A549 (cell line): ENCODE results near the gene GPD2. TPM values are rescaled to one million over a fixed set of nuclear protein-coding genes. Genes with fewer than 3 reads are reported as not detected.

Experiments used
- ATAC-seq, 2 experiments: fragments of 200-7000 bp in 1 of 2; fragments of >200 bp in 1 of 2; cut with Nextera tagmentation in 1 of 2; cut with Tn5 transposase in 1 of 2; 3 replicates each; pipeline versions ENCODE4 v1.8.0 to v1.9.1; 2018 to 2020; ENCODE audit warnings: mild to moderate bottlenecking in 1 of 2, moderate library complexity in 1 of 2
- CTCF ChIA-PET: fragments of 300-600 bp; sonication (Branson Sonifier 250); formaldehyde crosslinking; extraction: SDS; loops from one replicate; lab custom pipeline; 2021; ENCODE audit warnings: antibody characterized with exemption, inconsistent platforms; lab: Yijun Ruan, JAX
- POLR2A ChIA-PET: fragments of 350-600 bp; formaldehyde crosslinking; extraction: SDS; loops from one replicate; lab custom pipeline; 2021; ENCODE audit warnings: antibody characterized with exemption, inconsistent platforms; lab: Yijun Ruan, JAX
- DNase-seq, 2 experiments: peaks; one replicate each; pipeline versions ENCODE4 v3.0.0 to v3.0.0-alpha.2; 2011 to 2016; ENCODE audit warnings: low read depth in 1 of 2, low spot score in 1 of 2
- FAIRE-seq: peaks from 2 replicates; lab custom pipeline; 2011; peaks lifted over from hg19 to GRCh38; lab: Jason Lieb, UNC
- H3K27ac ChIP-seq, 2 experiments: fragments of >200 bp; sonication (Bioruptor Twin); formaldehyde crosslinking; 3 replicates each; pipeline ENCODE4 v1.5.1; 2016 to 2017
- H3K4me1 ChIP-seq: fragments of >200 bp; sonication (Bioruptor Twin); formaldehyde crosslinking; 3 replicates; pipeline ENCODE4 v1.6.1; 2016
- H3K4me2 ChIP-seq: fragments of >200 bp; sonication (Bioruptor Twin); formaldehyde crosslinking; 3 replicates; pipeline ENCODE4 v1.6.1; 2016
- H3K4me3 ChIP-seq: fragments of >200 bp; sonication (Bioruptor Twin); formaldehyde crosslinking; 3 replicates; pipeline ENCODE4 v1.5.1; 2016
- H3K9me3 ChIP-seq: fragments of >200 bp; sonication (Bioruptor Twin); formaldehyde crosslinking; 3 replicates; pipeline ENCODE4 v1.6.1; 2016
- BCL3 ChIP-seq: fragments of >200 bp; sonication (Bioruptor Twin); formaldehyde crosslinking; IDR thresholded peaks from 3 replicates; pipeline ENCODE4 v1.6.1; 2016
- BHLHE40 ChIP-seq: IDR thresholded peaks from 2 replicates; pipeline ENCODE4 v1.6.1; 2012; ENCODE audit warnings: low read depth, low read length, inconsistent platforms
- CHD4 ChIP-seq: fragments of 200-600 bp; sonication (generic); IDR thresholded peaks from 2 replicates; pipeline ENCODE4 v1.6.1; 2016; ENCODE audit warnings: antibody characterized with exemption, mild to moderate bottlenecking, borderline replicate concordance
- CTCF ChIP-seq: fragments of >200 bp; sonication (Bioruptor Twin); formaldehyde crosslinking; IDR thresholded peaks from 3 replicates; pipeline ENCODE4 v1.5.1; 2016
- EHF ChIP-seq: fragments of 250-450 bp; sonication (Bioruptor Pico); IDR thresholded peaks from 2 replicates; pipeline ENCODE4 v1.5.0; 2020; ENCODE audit warnings: mild to moderate bottlenecking
- EHMT2 ChIP-seq: fragments of 200-600 bp; sonication (generic); IDR thresholded peaks from 2 replicates; pipeline ENCODE4 v1.6.1; 2016; ENCODE audit warnings: antibody characterized with exemption, low read depth, mild to moderate bottlenecking, moderate library complexity
- FOXS1 ChIP-seq: fragments of 250-450 bp; sonication (Bioruptor Pico); IDR thresholded peaks from 2 replicates; pipeline ENCODE4 v1.5.0; 2020; ENCODE audit warnings: mild to moderate bottlenecking, moderate library complexity
- HES2 ChIP-seq: fragments of >200 bp; sonication (Bioruptor Twin); formaldehyde crosslinking; IDR thresholded peaks from 2 replicates; pipeline ENCODE4 v1.6.1; 2016
- HOXB5 ChIP-seq: fragments of 250-450 bp; sonication (Bioruptor Pico); IDR thresholded peaks from 2 replicates; pipeline ENCODE4 v1.5.0; 2020; ENCODE audit warnings: mild to moderate bottlenecking, moderate library complexity
- NFE2L2 ChIP-seq: fragments of 150-350 bp; conservative IDR thresholded peaks from 2 replicates; pipeline ENCODE4 v1.6.1; 2014; ENCODE audit warnings: low read length
- NR3C1 ChIP-seq: fragments of >200 bp; sonication (Bioruptor Twin); formaldehyde crosslinking; IDR thresholded peaks from 3 replicates; pipeline ENCODE4 v1.6.1; 2017
- PBX3 ChIP-seq: IDR thresholded peaks from 2 replicates; pipeline ENCODE4 v1.6.1; 2012
- PHF8 ChIP-seq: fragments of 200-600 bp; sonication (generic); IDR thresholded peaks from 2 replicates; pipeline ENCODE4 v1.6.1; 2016; ENCODE audit warnings: low read depth, mild to moderate bottlenecking, antibody characterized with exemption, moderate library complexity, borderline replicate concordance
- POLR2A ChIP-seq: IDR thresholded peaks from 2 replicates; pipeline ENCODE4 v1.6.1; 2012; ENCODE audit warnings: mild to moderate bottlenecking, low read length
- RCOR1 ChIP-seq: fragments of 150-350 bp; IDR thresholded peaks from 2 replicates; pipeline ENCODE4 v1.6.1; 2014; ENCODE audit warnings: antibody characterized with exemption, low read length, low read depth
- TFCP2L1 ChIP-seq: fragments of 250-450 bp; sonication (Bioruptor Pico); IDR thresholded peaks from 2 replicates; pipeline ENCODE4 v1.5.0; 2021; ENCODE audit warnings: mild to moderate bottlenecking
- ZC3H11A ChIP-seq: fragments of 450-650 bp; IDR thresholded peaks from 2 replicates; pipeline ENCODE4 v1.6.1; 2014; ENCODE audit warnings: antibody characterized with exemption, mild to moderate bottlenecking
- ZSCAN20 ChIP-seq: fragments of 250-450 bp; sonication (Bioruptor Pico); IDR thresholded peaks from 2 replicates; pipeline ENCODE4 v1.8.0; 2022; ENCODE audit warnings: mild to moderate bottlenecking, moderate library complexity
- WGBS: methylation state at CpG from one replicate; pipeline ENCODE4 v1.1.6; 2017; ENCODE audit errors: missing lambda C conversion rate; 5-methylcytosine and 5-hydroxymethylcytosine counted together
- polyA plus RNA-seq, 4 experiments: library from polyadenylated mRNA; depleted of rRNA in 3 of 4; stranded (reverse); fragments of >200 nt; fragmentation: RNase III in 1 of 4; extraction: RNeasy Plus Mini Kit Qiagen cat#74134 plus additional on column Dnase treatment in 1 of 4; gene quantifications; 2 replicates in 3 of 4; 3 replicates in 1 of 4; pipeline ENCODE4 v1.2.3, GENCODE V29; 2011 to 2017
- TF ChIP-seq, protein P1 (sequence below): fragments of 450-650 bp; IDR thresholded peaks from 2 replicates; pipeline ENCODE4 v1.6.1; 2014; ENCODE audit warnings: antibody characterized with exemption
- TF ChIP-seq, protein P2 (sequence below): fragments of 250-450 bp; sonication (Bioruptor Pico); IDR thresholded peaks from 2 replicates; pipeline ENCODE4 v1.5.0; 2021; ENCODE audit warnings: mild to moderate bottlenecking, moderate library complexity, borderline replicate concordance

Gene GPD2
- polyA plus RNA-seq, 2 of the 4 experiments (the other 2 are of a cell fraction): 26.6 to 39.6 TPM

DNA sequence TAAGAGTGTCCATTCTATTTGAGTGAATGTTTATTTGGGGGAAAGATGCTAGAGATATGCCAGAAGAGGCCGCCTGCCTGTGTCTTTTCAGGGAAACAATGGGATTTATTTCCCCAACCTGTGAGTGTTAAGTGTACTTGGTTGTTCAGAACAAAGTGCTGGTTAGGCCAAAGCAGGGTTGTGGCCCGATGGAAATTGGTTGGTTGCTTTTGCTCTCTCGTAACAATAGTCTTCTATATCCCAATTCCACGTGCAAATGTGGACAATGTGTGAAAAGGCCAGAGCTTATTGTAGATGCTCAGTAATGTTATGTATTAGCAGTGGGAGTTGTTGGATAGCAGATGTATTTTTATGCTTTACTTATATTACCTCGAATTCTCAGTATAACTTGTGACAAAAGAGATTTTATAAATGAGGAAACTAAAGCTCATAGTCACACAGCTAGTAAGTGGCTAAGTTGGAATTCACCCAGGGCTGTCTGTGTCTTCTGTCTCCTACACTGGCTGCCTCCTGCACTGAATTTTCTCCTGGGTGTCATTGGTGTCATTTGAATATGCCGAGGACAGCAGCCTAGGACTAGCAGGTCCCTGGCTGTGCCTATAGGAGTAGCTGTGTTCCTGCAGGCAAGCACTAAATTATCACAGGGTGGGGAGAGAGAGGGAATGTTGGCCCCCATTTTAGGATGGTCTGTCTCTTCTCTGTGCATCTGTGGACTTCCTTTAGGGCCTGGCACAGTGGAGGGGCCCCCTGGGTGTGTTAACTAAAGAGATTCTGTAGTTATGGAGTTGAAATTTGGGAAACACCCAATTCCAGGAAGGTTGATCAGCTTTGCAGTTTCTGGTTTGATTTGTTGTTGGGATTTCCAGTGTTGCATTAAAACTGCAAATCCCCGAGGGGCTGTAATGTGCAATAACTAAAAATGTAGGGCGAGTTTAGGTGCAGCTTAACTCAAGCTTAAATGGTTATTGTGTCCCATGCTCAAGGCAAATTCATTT, 21.6 kb downstream of the GPD2 start:
- CTCF ChIA-PET: interaction anchor here (1.6 kb wide), 1 partner anchor 10 kb away, joined by 5 read pairs; no protein-coding TSS in a partner anchor

More for the DNA sequence above, 21.6 kb downstream of the GPD2 start:
- DNase-seq (no peak), FAIRE-seq (no peak), ATAC-seq (no peak)
- Histone ChIP-seq H3K27ac (peak overlapping the region; percentile 40 to 62; a peak in 3 of 6 replicates), H3K4me1 (peaks cover 71% of the 10 kb centered on the region), H3K9me3 (no peaks in the 10 kb centered on the region), H3K4me3 (no peak overlapping the region), H3K4me2 (peak overlapping the region; percentile 17; the same call in 1 of the 3 replicates)
- WGBS: 80% methylated on average over 8 of the region's 8 CpGs
- TF ChIP-seq CTCF (no peak), NR3C1 (no peak), EHF (CRISPR knock-in tag) (no peak), ZSCAN20 (CRISPR knock-in tag) (no peak), RCOR1 (no peak), EHMT2 (no peak), ZC3H11A (no peak), HOXB5 (CRISPR knock-in tag) (no peak), TFCP2L1 (CRISPR knock-in tag) (no peak), FOXS1 (CRISPR knock-in tag) (no peak), BCL3 (no peak), PHF8 (no peak), PBX3 (no peak), CHD4 (no peak), NFE2L2 (no peak), BHLHE40 (no peak), HES2 (no peak), POLR2A (no peak)
- TF ChIP-seq, protein P1, sequence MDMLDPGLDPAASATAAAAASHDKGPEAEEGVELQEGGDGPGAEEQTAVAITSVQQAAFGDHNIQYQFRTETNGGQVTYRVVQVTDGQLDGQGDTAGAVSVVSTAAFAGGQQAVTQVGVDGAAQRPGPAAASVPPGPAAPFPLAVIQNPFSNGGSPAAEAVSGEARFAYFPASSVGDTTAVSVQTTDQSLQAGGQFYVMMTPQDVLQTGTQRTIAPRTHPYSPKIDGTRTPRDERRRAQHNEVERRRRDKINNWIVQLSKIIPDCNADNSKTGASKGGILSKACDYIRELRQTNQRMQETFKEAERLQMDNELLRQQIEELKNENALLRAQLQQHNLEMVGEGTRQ: no peak
- TF ChIP-seq, protein P2, sequence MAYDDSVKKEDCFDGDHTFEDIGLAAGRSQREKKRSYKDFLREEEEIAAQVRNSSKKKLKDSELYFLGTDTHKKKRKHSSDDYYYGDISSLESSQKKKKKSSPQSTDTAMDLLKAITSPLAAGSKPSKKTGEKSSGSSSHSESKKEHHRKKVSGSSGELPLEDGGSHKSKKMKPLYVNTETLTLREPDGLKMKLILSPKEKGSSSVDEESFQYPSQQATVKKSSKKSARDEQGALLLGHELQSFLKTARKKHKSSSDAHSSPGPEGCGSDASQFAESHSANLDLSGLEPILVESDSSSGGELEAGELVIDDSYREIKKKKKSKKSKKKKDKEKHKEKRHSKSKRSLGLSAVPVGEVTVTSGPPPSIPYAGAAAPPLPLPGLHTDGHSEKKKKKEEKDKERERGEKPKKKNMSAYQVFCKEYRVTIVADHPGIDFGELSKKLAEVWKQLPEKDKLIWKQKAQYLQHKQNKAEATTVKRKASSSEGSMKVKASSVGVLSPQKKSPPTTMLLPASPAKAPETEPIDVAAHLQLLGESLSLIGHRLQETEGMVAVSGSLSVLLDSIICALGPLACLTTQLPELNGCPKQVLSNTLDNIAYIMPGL: no peak
- POLR2A ChIA-PET: no interaction called here
